ENCODE results near the gene NCS1.

DNA sequence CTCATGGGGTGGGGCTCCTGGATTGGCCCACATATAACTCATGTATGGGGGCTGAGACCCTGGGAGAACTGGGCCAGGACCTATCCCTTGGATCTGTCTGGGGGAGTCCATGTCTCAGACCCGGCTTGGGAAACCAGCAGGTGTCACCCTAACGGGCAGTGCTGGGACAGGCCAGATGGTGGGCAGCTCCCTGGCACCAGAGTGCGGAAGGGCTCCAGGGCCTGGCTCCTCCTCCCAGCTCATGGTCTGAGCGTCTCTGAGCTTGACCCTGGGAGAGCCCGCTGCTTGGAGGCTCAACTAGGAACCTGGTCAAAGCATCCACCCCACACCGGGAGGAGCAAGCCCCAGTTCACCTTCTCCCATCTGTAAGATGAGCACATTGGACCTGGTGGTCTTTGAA lies 15.5 kb upstream of the NCS1 start:
- TF ChIP-seq CTCF (IDR thresholded peaks at IDR 0.05; ENCODE audit: insufficient read depth, low read depth, low read length) (no peak), EZH2 (IDR thresholded peaks at IDR 0.05; ENCODE audit: insufficient read depth, low read length) (no peak)

Measured in astrocyte (in vitro differentiated cells and primary cell).